NCI-H128 (cell line): ENCODE data around the gene NAMPT.

ENCODE experiments used
- DNase-seq: peaks from one replicate; lab custom pipeline; 2025; ENCODE audit not compliant: unreplicated experiment; lab: John Stamatoyannopoulos, UW

The NAMPT gene

GRCh38 chr7:106276513-106276912, 8.3 kb downstream of the NAMPT start:
- no peak for DNase-seq

GRCh38 chr7:106273009-106273668, 11.6 kb downstream of the NAMPT start:
- no peak for DNase-seq

DNA sequence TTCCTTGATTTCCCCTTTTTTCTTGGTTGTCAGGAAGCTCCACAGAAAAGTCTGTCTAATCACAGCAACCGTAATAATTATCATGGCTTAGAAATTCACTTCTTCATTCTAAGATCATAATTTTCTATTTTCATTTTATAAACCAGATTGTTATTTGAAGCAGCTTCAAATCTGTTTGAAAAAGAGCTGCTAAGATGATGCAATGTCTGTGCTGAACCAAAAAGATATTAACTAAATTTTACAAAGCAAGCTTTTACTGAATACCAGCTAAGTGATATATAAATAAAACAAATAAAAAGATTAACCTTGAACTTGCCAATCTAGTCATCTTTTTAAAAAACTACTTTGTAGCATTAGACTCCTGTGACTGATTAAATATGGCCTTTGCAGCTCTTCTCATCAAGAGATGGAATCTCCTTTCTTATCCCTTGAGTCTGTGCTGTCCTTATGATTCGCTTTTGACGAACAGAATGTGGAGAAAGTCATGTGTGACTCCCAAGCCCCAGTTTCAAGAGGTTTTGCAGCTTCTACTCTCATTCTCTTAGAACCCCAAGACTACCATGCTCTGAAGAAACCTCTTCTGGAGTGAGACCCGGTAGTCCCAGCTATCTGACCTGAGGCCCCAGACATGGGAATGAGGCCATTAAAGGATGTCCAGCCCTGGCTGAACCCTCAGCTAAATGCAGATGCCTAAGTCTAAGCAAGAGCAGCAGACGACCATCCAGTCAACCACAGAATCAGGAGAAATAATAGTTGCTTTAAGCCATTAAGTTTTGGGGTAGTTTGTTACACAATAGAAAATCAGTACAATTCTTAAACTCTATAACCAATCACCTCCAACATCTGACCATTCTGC, 14.4 kb downstream of the NAMPT start:
- DNase-seq, result no peak

- DNase-seq, result no peak
Measured at GRCh38 chr7:106269254-106269961, 15.4 kb downstream of the NAMPT start.

- DNase-seq, result no peak
Measured at GRCh38 chr7:106265133-106265532, 19.6 kb downstream of the NAMPT start.

GRCh38 chr7:106262221-106262881, 22.4 kb downstream of the NAMPT start:
- DNase-seq, result no peak

DNA sequence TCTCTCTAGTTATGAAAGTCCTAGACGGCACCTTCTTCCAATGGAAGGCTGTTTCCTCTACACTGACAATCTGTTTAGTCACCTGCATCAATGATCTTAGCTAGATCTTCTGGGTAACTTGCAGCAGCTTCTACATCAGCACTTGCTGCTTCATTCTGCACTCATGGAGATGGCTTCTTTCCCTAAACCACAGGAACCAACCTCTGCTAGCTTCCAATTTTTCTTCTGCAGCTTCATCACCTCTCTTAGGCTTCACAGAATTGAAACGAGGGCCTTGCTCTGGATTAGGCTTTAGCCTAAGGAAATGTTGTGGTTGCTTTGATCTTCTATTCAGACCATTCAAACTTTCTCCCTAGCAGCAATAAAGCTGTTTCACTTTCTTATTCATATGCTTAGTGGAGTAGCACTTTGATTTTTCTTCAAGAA, 24.6 kb downstream of the NAMPT start:
- no peak for DNase-seq

DNA sequence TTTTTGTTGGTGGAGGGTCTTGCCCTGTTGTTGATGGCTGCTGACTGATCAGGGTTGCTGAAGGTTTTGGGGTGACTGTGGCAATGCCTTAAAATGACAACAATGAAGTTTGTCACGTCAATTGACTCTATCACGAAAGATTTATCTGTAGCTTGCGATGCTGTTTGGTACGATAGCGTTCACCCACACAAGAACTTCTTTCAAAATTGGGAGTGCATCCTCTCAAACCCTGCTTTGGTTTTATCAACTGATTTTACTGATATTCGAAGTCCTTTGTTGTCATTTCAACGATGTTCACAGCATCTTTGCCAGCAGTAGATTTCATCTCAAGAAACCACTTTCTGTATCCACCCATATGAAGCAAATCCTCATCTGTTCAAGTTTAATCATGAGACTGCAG, 26.0 kb downstream of the NAMPT start:
- DNase-seq, result no peak

- DNase-seq, result peak; percentile 12
Measured at GRCh38 chr7:106257752-106258151, 27.0 kb downstream of the NAMPT start.

- DNase-seq, result no peak
Measured at GRCh38 chr7:106256144-106256543, 28.6 kb downstream of the NAMPT start.

- DNase-seq, result no peak
Measured at GRCh38 chr7:106255246-106255645, 29.5 kb downstream of the NAMPT start.

DNA sequence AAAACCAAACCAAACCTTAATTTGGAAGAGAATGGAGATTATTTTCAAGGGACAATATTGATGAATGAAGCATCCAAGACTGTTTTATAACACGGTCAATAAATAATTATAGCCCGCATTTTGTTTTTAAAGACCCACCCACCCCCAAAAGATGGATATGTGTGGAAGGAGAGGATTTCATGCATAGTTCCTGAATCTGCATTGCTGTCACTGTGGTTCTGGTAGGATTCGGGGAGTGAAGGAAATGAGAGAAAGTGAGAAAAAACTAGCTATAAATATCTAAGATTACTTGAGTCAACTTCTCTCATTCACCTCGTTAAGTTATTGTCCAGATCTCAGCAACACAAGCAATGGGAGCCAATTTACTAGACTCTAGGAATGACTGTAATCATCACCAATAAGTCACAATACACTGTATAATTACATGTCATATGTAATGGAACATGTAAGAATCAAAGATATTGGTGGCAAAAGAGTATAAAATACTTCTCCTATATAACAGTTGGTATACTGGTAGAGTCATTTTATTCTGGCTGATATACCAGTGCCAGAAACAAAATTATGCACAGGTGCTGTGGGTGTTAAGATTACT, 30.2 kb downstream of the NAMPT start:
- no peak for DNase-seq

DNA sequence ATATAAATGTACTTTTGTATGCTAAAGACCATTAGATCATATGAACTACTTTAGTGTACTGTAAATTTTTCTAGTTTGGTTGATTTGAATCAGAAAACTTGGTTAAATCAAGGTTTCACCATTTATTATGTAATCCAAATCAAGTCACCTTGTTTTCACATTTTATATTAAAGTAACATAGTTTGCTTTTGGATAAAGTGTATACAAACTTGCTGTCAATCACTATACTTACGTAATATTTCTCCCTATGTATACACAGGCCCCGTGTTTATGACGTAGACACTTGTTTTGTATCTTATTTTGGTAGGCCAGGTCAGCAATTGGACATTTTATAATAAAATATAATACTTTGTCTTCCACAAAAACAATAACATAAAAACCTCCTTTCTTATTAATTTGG, 32.2 kb downstream of the NAMPT start:
- DNase-seq, result no peak

- DNase-seq, result no peak
Measured at GRCh38 chr7:106249488-106249887, 35.3 kb downstream of the NAMPT start.

DNA sequence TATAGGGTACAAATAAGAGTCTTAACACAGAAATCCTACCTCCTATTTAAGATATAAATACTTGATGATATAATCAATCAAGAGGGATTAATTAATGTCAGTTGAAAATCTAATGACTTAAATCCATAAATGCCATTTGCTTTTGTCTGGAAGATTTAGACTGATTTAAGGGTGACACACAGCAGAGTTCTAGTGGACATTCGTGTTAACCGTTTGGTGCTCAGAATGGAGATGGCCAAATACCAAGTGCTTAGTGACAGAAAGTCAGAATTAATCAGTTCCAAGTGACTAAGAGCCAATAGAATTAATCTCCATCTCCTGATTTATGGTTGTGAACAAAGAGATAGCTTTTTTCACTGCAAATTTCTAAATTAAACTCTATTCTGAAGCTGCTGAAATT, 36.2 kb downstream of the NAMPT start:
- no peak for DNase-seq

- no peak for DNase-seq
Measured at GRCh38 chr7:106247841-106248240, 36.9 kb downstream of the NAMPT start.

DNA sequence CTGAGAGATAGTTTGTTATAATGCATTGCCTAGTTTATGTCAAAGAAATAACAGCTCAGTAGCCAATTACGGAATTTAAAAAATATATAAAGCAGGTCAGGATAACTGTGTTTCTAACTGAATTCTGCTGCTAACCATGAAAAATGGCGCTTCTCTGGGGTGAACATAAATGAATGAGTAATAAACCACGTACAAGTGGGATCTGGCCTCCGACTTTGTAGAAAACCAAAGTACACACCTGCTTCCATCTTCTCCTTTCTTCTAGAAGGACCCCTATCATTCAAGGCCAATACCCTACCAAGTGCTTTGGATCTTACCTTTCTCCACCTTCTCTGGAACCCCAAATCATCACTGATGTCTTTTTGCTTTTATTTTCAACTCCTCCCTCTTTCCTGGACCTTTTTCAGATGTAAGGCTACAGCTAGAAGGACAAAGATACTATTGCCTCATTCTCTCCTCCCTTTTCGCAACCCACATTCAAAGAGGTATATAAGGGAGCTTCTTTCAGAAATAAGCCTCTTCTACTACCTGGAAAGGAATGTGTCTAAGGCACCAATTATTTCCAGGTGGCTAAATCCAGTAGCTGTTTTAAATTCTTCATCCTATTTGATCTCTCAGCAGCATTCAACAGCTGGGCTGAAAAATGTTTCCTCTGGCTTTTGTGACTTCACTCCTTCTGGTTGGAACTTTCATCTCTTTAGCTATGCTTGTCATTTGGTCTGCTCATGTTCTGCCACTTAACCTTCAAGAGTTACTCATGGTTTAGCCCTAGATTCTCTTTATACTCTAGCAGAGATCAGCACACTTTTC, 37.7 kb downstream of the NAMPT start:
- DNase-seq, result no peak

- DNase-seq, result no peak
Measured at GRCh38 chr7:106243893-106244292, 40.9 kb downstream of the NAMPT start.

DNA sequence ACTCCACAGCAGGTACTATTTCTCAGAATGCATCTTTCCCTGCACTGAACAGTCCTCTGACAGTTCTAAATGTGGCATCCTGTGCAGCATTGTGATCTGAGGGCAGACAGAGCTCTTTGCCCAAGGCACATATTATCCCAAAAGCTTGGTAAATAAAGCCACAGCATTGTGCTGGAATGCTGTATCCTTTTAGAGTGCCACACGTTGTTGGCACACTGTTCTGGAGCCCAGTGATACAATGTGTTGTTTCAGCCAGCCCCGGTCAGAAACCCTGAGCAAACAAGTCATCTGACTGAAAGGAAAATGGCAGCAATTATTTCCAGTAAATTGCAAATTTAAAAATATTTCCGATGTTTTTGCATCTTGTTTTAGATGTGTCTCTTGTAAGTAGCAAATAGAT, 45.4 kb downstream of the NAMPT start:
- no peak for DNase-seq

DNA sequence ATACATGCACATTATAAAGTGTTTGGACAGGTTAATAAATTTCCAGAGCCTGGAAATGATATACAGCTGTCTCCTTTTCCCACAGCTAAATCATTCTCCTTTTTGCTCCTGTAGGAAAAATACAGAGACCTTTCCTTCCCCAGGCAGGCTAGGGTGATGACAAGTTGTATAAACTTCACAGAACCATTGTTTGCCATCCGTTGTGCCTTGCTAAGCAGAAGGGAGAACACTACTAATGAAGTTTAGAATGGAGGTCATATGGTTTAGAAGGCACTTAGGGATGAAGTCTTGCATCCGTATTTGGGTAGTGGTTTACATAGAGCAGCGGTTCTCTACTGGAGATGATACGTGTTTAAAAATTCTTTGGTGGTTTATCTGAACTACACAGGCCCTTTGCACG, 46.0 kb downstream of the NAMPT start:
- DNase-seq, result no peak
